Posterior vena cava (tissue), 2 donors: ENCODE data around the gene ZNF154. TPM values are rescaled to one million over a fixed set of nuclear protein-coding genes. Genes with fewer than 3 reads are reported as not detected.
"Not testable (repeated sequence)": the region's sequence is repeated elsewhere in the genome, so short reads cannot be mapped to it uniquely, and the experiment has no call there.

Source experiments
- DNase-seq: peaks from one replicate; pipeline ENCODE4 v3.0.0-alpha.2; 2020; ENCODE audit warnings: low spot score
- intact Hi-C, 2 donors: fragments of 100-400 bp; cut with DNase I; formaldehyde crosslinking; loops; one replicate each; pipeline versions ENCODE4 v1.14.1 to v1.14.2; 2022 to 2023
- long read RNA-seq, 2 donors: library from polyadenylated mRNA; unstranded; transcript quantifications; one replicate each; pipeline ENCODE4 v2.0.0, GENCODE V29; 2020 to 2021
- total RNA-seq, 2 donors: library from RNA; stranded (reverse); fragmentation: NEBNext Ultra II Directional; extraction: Animal tissue kit (Norgen Biotek cat#: 25700); gene quantifications; one replicate each; pipeline ENCODE4 v1.2.1, GENCODE V29; 2021
- donor health status: DM: yes; HTN: yes; CAD: no.
- donor health status: DM: yes; HTN: yes; CAD: no.

Gene ZNF154
- total RNA-seq, result 1 to 10 TPM; 3.7 to 5.9 TPM
- long read RNA-seq, donor 1, partial matches to known transcripts, result 0 of 1 reads
- long read RNA-seq, donor 1, other reads (novel, unspliced or antisense), result 1 of 1 reads
- long read RNA-seq, donor 2, partial matches to known transcripts, result 0 of 1 reads
- long read RNA-seq, donor 2, other reads (novel, unspliced or antisense), result 1 of 1 reads

GRCh38 chr19:57708641-57709361 is at the start of gene ZNF154:
Gene ZNF154 (minus strand): TSS chr19:57709204. CDS start chr19:57708971, 233 bp downstream.
- peak; percentile 78 for DNase-seq
- intact Hi-C loops, result loop anchor here in 1 of 2 donors (1.0 kb wide), 1 partner anchor 36 kb away; no protein-coding TSS in a partner anchor

- intact Hi-C loops, result no loop called here
- DNase-seq, result no peak
Measured at GRCh38 chr19:57757941-57758340, 48.9 kb upstream of the ZNF154 start.

- intact Hi-C loops, result no loop called here
- DNase-seq, result no peak
Measured at GRCh38 chr19:57755031-57755430, 46.0 kb upstream of the ZNF154 start.

DNA sequence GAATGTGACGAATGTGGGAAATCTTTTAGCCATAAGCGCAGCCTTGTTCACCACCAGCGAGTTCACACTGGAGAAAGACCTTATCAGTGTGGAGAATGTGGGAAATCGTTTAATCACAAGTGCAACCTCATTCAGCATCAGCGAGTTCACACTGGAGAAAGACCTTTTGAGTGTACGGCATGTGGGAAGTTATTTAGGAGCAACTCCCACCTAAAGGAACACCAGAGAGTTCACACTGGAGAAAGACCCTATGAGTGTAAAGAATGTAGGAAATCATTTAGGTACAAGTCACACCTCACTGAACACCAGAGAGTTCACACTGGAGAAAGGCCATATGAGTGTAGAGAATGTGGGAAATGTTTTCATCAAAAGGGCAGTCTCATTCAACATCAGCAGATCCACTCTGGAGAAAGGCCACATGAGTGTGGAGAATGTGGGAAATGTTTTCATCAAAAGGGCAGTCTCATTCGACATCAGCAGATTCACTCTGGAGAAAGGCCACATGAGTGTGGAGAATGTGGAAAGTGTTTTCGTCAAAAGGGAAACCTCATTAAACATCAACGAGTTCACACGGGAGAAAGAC is 45.2 kb upstream of the ZNF154 start:
- intact Hi-C loops, result no loop called here
- DNase-seq, result no peak

GRCh38 chr19:57748029-57748428 is 39.0 kb upstream of the ZNF154 start:
- DNase-seq, result no peak
- intact Hi-C loops, result loop anchor here in 1 of 2 donors (5.0 kb wide), 1 partner anchor 1511 kb away; no protein-coding TSS in a partner anchor

GRCh38 chr19:57747472-57747807 is 38.4 kb upstream of the ZNF154 start:
- DNase-seq, result no peak
- intact Hi-C loops, result loop anchor here in 1 of 2 donors (5.0 kb wide), 1 partner anchor 1510 kb away; no protein-coding TSS in a partner anchor

GRCh38 chr19:57746580-57747471 is 37.8 kb upstream of the ZNF154 start, which contains the start of gene ZNF776:
Gene ZNF776 (plus strand): TSS chr19:57746815. CDS start chr19:57747059, 244 bp downstream.
- DNase-seq, result peak; percentile 92
- intact Hi-C loops, result loop anchor here in 1 of 2 donors (5.0 kb wide), 1 partner anchor 1510 kb away; no protein-coding TSS in a partner anchor

DNA sequence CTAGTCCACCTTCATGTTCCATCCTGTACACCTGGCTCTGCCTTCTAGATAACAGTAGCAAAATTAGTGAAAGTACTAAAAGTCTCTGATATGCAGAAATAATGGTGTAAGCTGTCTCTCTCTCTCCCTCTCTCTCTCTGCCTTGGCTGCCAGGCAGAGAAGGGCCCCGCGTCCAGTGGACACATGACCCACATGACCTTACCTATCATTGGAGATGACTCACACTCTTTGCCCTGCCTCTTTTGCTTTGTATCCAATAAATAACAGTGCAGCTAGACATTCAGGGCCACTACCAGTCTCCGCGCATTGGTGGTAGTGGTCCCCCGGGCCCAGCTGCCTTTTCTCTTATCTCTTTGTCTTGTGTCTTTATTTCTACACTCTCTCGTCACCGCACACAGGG is 29.8 kb upstream of the ZNF154 start:
- DNase-seq, result not testable (repeated sequence)
- intact Hi-C loops, result loop anchor here in 1 of 2 donors (10.0 kb wide), 1 partner anchor 416 kb away; the partner anchor contains the start of gene ZNF329

DNA sequence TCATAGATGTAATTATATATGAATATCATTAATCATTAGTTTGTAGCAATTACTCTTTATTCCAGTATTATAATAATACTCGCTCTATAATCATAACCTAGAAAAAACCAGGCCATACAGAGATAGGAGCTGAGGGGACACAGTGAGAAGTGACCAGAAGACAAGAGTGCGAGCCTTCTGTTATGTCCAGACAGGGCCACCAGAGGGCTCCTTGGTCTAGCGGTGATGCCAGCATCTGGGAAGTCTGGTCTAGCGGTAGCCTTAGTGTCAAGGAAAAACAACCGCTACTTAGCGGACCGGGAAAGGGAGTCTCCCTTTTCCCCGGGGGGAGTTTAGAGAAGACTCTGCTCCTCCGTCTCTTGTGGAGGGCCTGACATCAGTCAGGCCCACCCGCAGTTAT is 29.3 kb upstream of the ZNF154 start:
- intact Hi-C loops, result loop anchor here in 1 of 2 donors (10.0 kb wide), 1 partner anchor 416 kb away; the partner anchor contains the start of gene ZNF329
- not testable (repeated sequence) for DNase-seq

DNA sequence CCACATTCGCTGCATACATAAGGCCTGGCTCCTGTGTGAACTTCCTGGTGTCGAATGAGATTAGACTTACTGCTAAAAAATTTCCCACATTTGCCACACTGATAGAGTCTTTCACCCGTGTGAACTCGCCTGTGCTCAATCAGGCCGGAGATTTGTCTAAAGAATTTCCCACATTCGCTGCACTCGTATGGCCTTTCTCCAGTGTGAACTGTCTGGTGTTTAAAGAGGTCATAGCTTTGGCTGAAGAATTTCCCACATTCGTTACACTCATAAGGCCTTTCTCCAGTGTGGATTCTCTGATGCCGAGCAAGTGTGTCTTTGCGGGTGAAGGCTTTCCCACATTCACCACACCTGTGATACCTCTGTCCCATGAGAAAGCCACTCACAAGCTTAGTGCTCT is 11.9 kb upstream of the ZNF154 start:
- intact Hi-C loops, result no loop called here
- DNase-seq, result no peak

DNA sequence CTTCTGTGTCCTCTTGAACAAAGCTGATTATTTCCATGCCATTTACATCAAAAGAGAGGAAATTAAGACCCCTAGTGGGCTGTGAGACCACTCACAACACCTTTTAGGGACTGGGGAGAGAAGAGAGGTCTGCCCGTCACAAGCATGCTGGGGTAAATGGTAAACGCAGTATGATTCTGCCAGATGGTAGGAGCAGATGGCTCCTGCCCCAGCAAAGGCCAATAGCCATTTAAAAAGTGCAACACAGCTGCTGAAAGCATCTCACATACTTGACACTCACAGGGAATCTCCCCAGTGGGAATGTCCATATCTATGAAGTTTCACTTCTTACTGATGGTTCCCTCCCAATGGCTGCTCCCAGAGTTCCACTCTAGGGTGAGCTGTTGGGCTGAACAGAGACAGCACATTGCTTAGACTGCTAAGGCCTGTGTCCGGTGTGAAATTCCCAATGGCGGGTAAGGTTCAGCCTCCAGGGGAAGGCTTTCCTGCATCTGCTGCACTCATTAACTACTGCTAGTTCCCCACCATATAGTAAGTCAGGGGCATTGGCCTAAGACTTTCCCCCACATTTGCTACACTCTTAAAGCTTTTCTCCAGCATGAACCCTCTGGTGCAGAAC is 11.0 kb upstream of the ZNF154 start:
- DNase-seq, result no peak
- intact Hi-C loops, result no loop called here

GRCh38 chr19:57719424-57719823 is 10.4 kb upstream of the ZNF154 start:
- no peak for DNase-seq
- intact Hi-C loops, result no loop called here

GRCh38 chr19:57712222-57712621 is 3.2 kb upstream of the ZNF154 start:
- intact Hi-C loops, result no loop called here
- no peak for DNase-seq

DNA sequence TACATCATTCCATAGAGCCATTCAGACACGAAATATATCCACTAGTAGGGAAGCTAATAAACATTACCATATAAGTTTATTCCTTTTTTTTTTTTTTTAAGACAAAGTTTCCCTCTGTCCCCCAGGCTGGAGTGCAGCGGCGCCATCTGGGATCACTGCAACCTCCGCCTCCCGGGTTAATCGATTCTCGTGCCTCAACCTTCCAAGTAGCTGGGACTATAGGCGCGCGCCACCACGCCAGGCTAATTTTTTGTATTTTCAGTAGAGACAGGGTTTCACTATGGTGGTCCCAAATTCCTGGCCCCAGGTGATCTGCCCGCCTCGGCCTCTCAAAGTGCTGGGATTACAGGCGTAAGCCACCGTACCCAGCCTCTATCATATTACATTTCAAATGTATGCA is 612 bp upstream of the ZNF154 start:
- intact Hi-C loops, result loop anchor here in 1 of 2 donors (1.0 kb wide), 1 partner anchor 37 kb away; no protein-coding TSS in a partner anchor
- no peak for DNase-seq

DNA sequence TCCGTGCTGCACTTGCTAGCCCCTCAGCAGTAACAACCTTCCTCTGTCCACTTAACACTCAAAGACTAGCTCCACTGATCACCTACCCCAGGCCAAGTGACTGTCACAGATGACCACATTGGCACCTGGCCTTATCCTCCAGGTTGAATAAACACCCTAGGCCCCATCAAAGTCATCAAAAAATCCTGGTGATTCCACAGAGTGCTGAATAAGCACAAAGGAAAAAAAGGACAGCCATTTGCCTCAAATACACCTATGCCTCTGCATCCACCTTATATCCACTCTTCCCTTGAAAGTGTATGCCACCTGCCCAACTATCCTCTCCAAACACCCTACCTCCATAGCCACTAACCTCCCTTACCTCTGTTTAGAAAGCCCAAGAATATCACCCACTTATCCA is 2.7 kb downstream of the ZNF154 start:
- intact Hi-C loops, result no loop called here

DNA sequence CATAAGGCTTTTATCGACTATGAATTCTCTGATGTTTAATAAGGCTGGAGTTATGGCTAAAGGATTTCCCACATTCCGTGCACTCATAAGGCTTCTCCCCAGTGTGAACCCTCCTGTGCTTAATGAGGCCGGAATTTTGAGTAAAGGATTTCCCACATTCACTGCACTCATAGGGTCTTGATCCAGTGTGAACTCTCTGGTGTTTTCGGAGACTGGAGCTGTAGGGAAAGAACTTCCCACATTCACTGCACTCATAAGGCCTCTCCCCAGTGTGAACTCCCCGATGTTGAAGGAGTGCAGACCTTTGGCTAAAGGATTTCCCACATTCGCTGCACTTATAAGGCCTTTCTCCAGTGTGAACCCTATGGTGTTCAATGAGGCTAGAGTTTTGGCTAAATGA is 7.4 kb downstream of the ZNF154 start:
- no peak for DNase-seq
- intact Hi-C loops, result no loop called here

More for the DNA sequence above, 2.7 kb downstream of the ZNF154 start:
- no peak for DNase-seq

GRCh38 chr19:57689750-57690149 is 19.3 kb downstream of the ZNF154 start:
- no peak for DNase-seq
- intact Hi-C loops, result no loop called here

DNA sequence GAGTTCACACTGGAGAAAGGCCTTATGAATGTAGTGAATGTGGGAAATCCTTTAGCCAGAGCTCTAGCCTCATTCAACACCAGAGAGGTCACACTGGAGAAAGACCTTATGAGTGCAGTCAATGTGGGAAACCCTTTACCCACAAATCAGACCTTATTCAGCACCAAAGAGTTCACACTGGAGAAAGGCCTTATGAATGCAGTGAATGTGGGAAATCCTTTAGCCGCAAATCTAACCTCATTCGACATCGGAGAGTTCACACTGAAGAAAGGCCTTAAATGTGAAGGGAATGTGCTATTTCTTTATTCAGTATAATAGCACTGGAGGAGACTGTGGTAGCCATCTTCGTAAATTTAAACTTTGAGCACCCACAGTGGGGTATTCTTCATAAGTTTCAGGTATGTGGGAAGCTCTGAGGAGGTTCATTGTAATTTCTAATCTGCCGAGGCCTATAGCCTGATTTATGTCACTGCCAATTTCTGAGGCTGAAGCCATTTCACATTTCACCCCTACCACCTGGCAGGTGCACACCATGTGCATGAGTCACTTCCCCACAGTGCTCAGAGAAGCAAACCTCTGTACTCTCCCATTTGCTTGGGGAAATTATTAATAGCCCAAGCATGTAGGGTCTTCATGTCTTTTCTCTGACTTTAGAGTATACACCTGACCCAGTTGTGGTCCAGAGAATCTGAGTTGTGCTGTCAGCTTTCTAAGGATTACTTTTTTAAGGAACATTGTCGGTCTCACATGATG is 20.8 kb downstream of the ZNF154 start:
- DNase-seq, result no peak
- intact Hi-C loops, result no loop called here
